GM18951 (cell line): ENCODE data around the gene TFPT.
A peak's percentile ranks its signal among the peaks of the same experiment; 100 is the strongest.

Experiments used
- POLR2A ChIP-seq: IDR thresholded peaks from 4 replicates; pipeline ENCODE4 v1.6.1; 2011; ENCODE audit warnings: mild to moderate bottlenecking; ENCODE audit not compliant: insufficient read length, insufficient read depth; ENCODE audit errors: extremely low read depth
- in situ Hi-C: fragments of 300-500 bp; cut with MboI; formaldehyde crosslinking; loops from one replicate; pipeline ENCODE4 v1.12.0; 2022; ENCODE audit warnings: low sequenced_read_pairs, mixed read lengths, inconsistent platforms; ENCODE audit not compliant: unreplicated experiment

Gene TFPT

DNA sequence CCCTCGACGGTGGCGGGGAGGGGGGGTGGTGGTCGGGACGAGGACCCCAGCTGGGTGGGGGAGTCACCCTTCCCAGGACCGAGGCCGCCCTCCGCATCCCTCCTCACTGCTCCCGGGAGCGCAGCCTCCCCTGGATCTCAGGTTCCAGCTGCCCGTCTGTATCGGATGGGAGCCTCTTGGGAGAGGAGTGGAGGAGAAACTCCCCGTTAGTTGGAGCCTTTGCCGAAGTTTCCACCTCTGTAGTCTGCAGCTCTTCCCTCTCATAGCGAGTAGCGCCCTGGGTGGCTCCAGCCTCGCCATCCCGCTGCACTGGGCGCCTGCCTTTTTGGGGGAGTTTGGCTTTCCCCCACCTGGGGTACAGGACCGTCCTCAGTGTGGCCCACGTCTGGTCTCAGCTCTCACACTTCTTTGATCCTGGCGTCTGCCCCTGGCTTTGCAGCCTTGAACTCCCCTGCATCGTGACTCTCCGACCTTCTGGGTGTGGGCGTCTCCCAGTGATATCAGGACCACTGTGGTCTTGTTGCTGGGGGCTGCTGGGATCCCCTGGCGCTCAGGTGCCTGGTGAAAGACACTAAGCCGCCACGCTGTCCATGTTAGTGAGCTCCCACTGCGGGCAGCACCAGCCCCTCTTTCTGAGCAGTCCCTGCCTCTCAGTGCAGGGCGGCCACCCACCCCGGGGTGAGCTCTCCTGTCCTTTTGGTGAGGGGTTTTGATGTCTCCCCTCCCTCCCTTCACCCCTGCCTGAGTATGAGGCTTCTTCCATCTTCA is 23.2 kb upstream of the TFPT start:
- in situ Hi-C loops, result no loop called here
- TF ChIP-seq POLR2A, result no peak

- TF ChIP-seq POLR2A, result peak; percentile 79
- in situ Hi-C loops, result no loop called here
Measured at GRCh38 chr19:54137699-54138488, 22.4 kb upstream of the TFPT start, which contains the start of gene CNOT3. TSS of gene CNOT3 (plus strand) at chr19:54137762. CDS start at chr19:54142979, 5,217 bp downstream.

- TF ChIP-seq POLR2A, result peak; percentile 85
- in situ Hi-C loops, result no loop called here
Measured at GRCh38 chr19:54136864-54137698, 21.6 kb upstream of the TFPT start.

DNA sequence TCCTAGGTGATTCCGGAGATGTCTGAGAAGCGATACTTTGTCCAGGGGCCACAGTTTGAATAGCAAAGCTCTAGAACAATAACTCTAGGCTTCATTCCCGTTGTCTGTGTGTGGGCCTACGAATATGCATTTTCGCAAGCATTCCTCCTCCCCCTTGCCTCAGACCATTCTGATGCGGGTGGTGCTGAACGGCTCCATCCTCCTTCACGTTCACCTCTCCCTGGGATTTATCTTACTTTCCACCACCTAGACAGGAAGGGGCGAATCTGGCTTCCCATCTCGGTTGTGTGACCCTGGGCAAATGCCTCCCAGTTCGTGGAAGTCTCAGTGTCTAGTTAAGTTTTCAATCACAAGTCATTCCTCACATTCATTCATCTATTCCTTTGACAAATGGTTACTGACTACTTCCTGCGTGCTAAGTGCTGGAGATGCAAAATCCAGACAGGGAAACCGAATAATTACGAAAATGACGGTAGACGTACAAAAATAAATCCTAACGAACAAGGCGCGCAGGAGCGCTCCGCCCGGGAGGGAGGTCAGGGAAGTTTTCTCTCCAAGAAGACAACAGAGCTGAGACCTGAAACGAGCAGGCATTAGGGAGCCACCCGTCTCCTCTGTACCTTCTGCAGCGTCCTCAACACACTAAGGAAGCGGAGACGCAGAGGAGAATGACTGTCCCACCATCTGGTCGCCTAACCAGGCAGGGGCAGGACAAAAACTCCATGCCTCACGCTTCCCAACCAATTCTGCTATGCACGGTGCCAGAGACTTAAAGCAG is 20.8 kb upstream of the TFPT start:
- TF ChIP-seq POLR2A, result no peak
- in situ Hi-C loops, result no loop called here

- no peak for TF ChIP-seq POLR2A
- in situ Hi-C loops, result no loop called here
Measured at GRCh38 chr19:54133957-54134590, 18.6 kb upstream of the TFPT start.

DNA sequence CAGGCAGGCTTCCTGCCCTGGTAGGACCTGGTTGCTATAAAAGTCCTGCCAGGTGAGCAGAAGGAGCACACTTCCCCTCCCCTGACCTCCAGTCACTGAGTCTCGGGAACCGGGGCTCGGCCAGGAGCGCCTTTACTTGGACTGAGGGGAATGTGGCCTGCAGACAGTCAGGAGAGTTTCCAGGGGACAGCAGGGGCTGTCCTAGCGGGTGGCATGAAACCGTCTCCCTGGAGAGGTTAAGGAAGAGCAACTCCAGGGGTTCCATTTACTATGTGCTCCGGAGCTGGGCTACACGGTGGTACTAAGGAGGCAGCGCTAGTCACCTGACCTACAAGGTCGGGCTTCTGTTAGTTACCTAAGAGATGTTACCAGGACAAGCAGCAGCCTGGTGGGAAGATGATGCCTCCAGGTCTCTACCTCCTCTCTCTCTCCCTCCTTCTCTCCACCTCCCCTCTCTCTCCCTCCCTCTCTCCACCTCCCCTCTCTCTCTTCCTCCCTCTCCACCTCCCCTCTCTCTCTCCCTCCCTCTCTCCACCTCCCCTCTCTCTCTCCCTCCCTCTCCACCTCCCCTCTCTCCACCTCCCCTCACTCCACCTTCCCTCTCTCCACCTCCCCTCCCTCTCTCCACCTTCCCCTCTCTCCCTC is 18.0 kb upstream of the TFPT start:
- in situ Hi-C loops, result no loop called here
- TF ChIP-seq POLR2A, result no peak

DNA sequence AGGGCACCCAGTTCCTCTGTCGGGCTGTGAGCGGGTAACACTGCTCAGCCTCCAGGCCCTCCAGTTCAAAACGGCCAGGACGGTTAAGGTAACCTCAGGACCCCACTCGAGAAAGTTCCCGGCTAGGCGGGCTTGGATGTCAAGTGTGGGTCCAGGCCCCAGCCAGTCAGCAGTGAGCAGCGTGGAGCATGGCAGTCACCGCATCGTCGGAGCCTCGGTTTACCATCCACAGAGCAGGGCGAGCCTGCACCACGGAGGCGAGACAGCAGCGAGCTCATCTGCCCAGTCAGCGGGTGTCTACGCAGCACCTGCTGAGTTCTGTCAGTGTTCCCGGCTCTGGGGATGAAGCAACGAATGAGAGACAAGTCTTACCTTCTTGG is 14.2 kb upstream of the TFPT start:
- in situ Hi-C loops, result no loop called here
- TF ChIP-seq POLR2A, result no peak

GRCh38 chr19:54128796-54129616 is 13.5 kb upstream of the TFPT start:
- in situ Hi-C loops, result no loop called here
- no peak for TF ChIP-seq POLR2A

DNA sequence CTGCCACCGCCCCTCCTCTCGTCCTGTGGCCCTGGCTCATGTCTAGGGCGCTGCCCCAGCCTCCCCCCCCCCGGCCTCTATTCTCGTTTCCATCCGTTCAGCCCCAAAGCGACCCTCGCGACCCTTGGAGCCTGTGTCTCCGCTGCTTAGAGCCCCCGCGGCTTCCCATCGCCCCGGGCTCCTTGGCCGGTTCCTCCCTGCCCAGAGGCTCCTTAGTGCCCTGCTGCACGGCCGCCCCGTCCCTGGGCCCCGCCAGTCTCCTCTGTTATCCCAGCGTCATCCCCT is 12.9 kb upstream of the TFPT start:
- in situ Hi-C loops, result no loop called here
- TF ChIP-seq POLR2A, result no peak

DNA sequence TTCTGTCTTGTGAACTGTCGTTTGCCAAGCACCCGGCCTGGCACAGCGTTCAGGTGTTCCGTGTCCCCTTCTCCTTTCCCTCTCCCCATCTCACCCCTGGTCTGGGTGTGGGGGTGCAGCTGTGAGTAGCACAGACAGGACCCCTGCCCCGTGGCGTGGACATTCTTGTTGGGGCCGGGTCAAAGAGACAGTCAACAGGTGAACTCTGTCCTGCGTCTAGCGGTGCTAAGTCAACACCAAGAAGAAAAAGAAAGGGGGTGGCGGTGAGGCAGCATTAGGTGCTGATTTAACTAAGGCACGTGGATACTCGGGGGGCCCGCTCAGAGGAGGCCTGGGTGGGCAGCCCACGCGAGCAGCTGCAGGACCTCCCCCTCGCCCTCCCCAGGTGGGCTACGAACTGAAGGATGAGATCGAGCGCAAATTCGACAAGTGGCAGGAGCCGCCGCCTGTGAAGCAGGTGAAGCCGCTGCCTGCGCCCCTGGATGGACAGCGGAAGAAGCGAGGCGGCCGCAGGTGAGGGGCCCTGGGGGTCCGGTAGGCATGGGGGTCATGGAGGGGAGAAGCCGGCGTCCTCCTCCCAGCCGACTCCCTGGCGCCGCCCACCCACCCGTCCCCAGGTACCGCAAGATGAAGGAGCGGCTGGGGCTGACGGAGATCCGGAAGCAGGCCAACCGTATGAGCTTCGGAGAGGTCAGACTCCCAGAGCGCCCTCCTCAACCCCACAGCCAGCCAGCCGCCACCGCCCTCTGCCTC is 12.4 kb upstream of the TFPT start:
- no peak for TF ChIP-seq POLR2A
- in situ Hi-C loops, result no loop called here

GRCh38 chr19:54125713-54126112 is 10.3 kb upstream of the TFPT start:
- in situ Hi-C loops, result no loop called here
- no peak for TF ChIP-seq POLR2A

DNA sequence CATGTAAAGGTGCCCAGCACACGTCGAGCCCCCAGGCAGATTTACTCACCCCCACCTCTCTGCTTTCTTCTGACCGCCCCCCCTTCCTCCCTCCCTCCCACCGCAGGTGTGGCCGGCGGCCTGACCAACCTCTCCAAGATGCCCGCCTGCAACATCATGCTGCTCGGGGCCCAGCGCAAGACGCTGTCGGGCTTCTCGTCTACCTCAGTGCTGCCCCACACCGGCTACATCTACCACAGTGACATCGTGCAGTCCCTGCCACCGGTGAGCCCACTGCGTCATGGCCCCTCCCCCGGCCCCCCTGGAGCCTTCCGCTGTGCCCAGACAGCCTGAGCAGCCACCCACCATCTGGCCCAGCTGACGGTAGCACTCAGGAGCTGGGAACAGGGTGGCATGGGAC is 8.9 kb upstream of the TFPT start:
- TF ChIP-seq POLR2A, result no peak
- in situ Hi-C loops, result no loop called here
